Breast epithelium (tissue), 3 donors: ENCODE measurements around the gene LHFPL2.

Source experiments
- POLR2A ChIP-seq: fragments of 450-650 bp; IDR thresholded peaks from one replicate; pipeline ENCODE4 v1.6.1; 2016; ENCODE audit warnings: antibody characterized with exemption, mild to moderate bottlenecking, moderate library complexity
- POLR2AphosphoS5 ChIP-seq, 3 donors: sonication (generic); formaldehyde crosslinking; IDR thresholded peaks; one replicate each; pipeline ENCODE4 v1.6.1; 2017; ENCODE audit warnings: antibody characterized with exemption in 3 of 3
- TF ChIP-seq, protein P1 (sequence below), 3 donors: fragments of 450-650 bp; IDR thresholded peaks; one replicate each; pipeline ENCODE4 v1.5.1; 2016 to 2017; ENCODE audit warnings: antibody characterized with exemption in 3 of 3, mild to moderate bottlenecking in 3 of 3, moderate library complexity in 3 of 3

DNA sequence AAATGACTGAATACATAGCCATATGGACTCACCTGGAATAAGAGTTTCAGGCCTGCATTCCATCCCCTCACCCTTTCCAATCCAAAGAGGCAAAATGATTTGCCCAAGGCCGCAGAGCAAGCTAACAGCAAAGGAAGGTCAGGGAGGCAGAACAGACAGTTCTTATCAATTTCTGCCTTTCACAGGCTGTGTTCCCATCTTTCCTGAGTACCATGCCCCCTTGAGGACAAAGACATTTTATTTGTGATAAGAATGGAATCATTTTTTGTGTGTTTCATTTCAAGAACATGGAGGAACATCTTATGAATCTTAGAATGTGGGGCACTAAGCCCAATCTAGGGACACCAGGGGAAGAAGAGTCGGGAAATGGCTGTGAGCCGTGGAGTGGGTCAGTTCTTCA, 13.9 kb downstream of the LHFPL2 start:
- TF ChIP-seq POLR2AphosphoS5 (IDR thresholded peaks at IDR 0.05) (no peak), POLR2A (no peak)
- TF ChIP-seq, protein P1, sequence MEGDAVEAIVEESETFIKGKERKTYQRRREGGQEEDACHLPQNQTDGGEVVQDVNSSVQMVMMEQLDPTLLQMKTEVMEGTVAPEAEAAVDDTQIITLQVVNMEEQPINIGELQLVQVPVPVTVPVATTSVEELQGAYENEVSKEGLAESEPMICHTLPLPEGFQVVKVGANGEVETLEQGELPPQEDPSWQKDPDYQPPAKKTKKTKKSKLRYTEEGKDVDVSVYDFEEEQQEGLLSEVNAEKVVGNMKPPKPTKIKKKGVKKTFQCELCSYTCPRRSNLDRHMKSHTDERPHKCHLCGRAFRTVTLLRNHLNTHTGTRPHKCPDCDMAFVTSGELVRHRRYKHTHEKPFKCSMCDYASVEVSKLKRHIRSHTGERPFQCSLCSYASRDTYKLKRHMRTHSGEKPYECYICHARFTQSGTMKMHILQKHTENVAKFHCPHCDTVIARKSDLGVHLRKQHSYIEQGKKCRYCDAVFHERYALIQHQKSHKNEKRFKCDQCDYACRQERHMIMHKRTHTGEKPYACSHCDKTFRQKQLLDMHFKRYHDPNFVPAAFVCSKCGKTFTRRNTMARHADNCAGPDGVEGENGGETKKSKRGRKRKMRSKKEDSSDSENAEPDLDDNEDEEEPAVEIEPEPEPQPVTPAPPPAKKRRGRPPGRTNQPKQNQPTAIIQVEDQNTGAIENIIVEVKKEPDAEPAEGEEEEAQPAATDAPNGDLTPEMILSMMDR (IDR thresholded peaks at IDR 0.05), result no peak
